CD4-positive, alpha-beta memory T cell (primary cell): ENCODE data around the gene ADCY5. TPM values are rescaled to one million over a fixed set of nuclear protein-coding genes. Genes with fewer than 3 reads are reported as not detected.

ENCODE experiments used
- CTCF ChIA-PET: fragments of 350-600 bp; sonication (Branson Sonifier 250); formaldehyde crosslinking; loops from one replicate; lab custom pipeline; 2021; ENCODE audit warnings: inconsistent platforms; ENCODE audit not compliant: partially characterized antibody; lab: Charles Lee
- POLR2A ChIA-PET: fragments of 350-600 bp; sonication (Branson Sonifier 250); formaldehyde crosslinking; loops from one replicate; lab custom pipeline; 2021; ENCODE audit not compliant: partially characterized antibody; lab: Charles Lee
- DNase-seq, 5 donors: peaks; one replicate each; pipeline versions ENCODE4 v3.0.0 to v3.0.0-alpha.2; 2020 to 2022; ENCODE audit warnings: mixed read lengths in 1 of 5
- H3K27ac ChIP-seq: one replicate; pipeline ENCODE4 v1.7.0; 2013; ENCODE audit warnings: low read depth, low read length
- H3K27me3 ChIP-seq: 2 replicates; pipeline ENCODE4 v1.7.0; 2013; ENCODE audit warnings: mild to moderate bottlenecking, low read length, moderate library complexity; ENCODE audit not compliant: insufficient read depth
- H3K36me3 ChIP-seq: 2 replicates; pipeline ENCODE4 v1.7.0; 2013; ENCODE audit warnings: mild to moderate bottlenecking, low read length, moderate library complexity; ENCODE audit not compliant: insufficient read depth
- H3K4me1 ChIP-seq: 2 replicates; pipeline ENCODE4 v1.7.0; 2013; ENCODE audit warnings: mild to moderate bottlenecking, low read length, moderate library complexity; ENCODE audit not compliant: insufficient read depth
- H3K4me3 ChIP-seq, 2 donors: one replicate each; pipeline ENCODE4 v1.7.0; 2013; ENCODE audit warnings: low read length in 2 of 2, mild to moderate bottlenecking in 1 of 2
- H3K9me3 ChIP-seq, 2 donors: one replicate each; pipeline ENCODE4 v1.7.0; 2013; ENCODE audit warnings: low read length in 2 of 2, control low read depth in 1 of 2; ENCODE audit not compliant: control insufficient read depth in 1 of 2
- H3K27ac Mint-ChIP-seq, 7 donors: one replicate each; pipeline ENCODE4 v1.8.0; 2020 to 2021; ENCODE audit warnings: mixed read lengths in 7 of 7, mild to moderate bottlenecking in 6 of 7, inconsistent platforms in 3 of 7, moderate library complexity in 3 of 7
- H3K27me3 Mint-ChIP-seq, 2 donors: one replicate each; pipeline ENCODE4 v1.8.0; 2020 to 2021; ENCODE audit warnings: mixed read lengths in 2 of 2
- H3K36me3 Mint-ChIP-seq, 2 donors: one replicate each; pipeline ENCODE4 v1.8.0; 2020 to 2021; ENCODE audit warnings: mixed read lengths in 2 of 2, inconsistent platforms in 1 of 2, mild to moderate bottlenecking in 1 of 2
- H3K4me1 Mint-ChIP-seq, 4 donors: one replicate each; pipeline ENCODE4 v1.8.0; 2020 to 2021; ENCODE audit warnings: mixed read lengths in 4 of 4, mild to moderate bottlenecking in 1 of 4
- H3K4me3 Mint-ChIP-seq, 8 donors: one replicate each; pipeline ENCODE4 v1.8.0; 2020 to 2021; ENCODE audit warnings: mixed read lengths in 8 of 8, mild to moderate bottlenecking in 7 of 8, moderate library complexity in 6 of 8, inconsistent platforms in 3 of 8
- H3K9me3 Mint-ChIP-seq, 8 donors: one replicate each; pipeline ENCODE4 v1.8.0; 2020 to 2021; ENCODE audit warnings: mixed read lengths in 8 of 8, mild to moderate bottlenecking in 5 of 8, inconsistent platforms in 3 of 8, moderate library complexity in 1 of 8
- intact Hi-C: fragments of 100-400 bp; cut with micrococcal nuclease; formaldehyde crosslinking; loops from one replicate; pipeline ENCODE4 v1.15.1; 2023
- polyA plus RNA-seq, 2 donors: library from polyadenylated mRNA; unstranded; fragments of 300-500 nt; fragmentation: Illumina TruSeq; gene quantifications; one replicate each; pipeline ENCODE4 v1.2.3, GENCODE V29; 2021
- total RNA-seq, 2 experiments: library from RNA; stranded (reverse); gene quantifications; one replicate each; pipeline ENCODE4 v1.2.3, GENCODE V29; 2021

The ADCY5 gene
- total and polyA plus RNA-seq, 4 experiments from 2014 or later, result 0.11 TPM; not detected in 3

GRCh38 chr3:123396171-123397049 lies 52.5 kb downstream of the ADCY5 start:
- Histone ChIP-seq H3K27me3 (no peaks in the 10 kb centered on the region), H3K27ac (no peak overlapping the region), H3K4me1 (no peaks in the 10 kb centered on the region), H3K36me3 (no peaks in the 10 kb centered on the region), H3K9me3 (no peaks in the 10 kb centered on the region), H3K4me3 (no peak overlapping the region)
- Mint-ChIP-seq H3K27ac (no peak overlapping the region), H3K9me3 (no peaks in the 10 kb centered on the region), H3K36me3 (no peaks in the 10 kb centered on the region), H3K27me3 (peaks cover 14 to 22% of the 10 kb centered on the region in 2 donors), H3K4me3 (no peak overlapping the region), H3K4me1 (no peaks in the 10 kb centered on the region)
- intact Hi-C loops, result no loop called here
- CTCF ChIA-PET, result no interaction called here
- no peak for DNase-seq
- POLR2A ChIA-PET, result no interaction called here

GRCh38 chr3:123395235-123395634 lies 53.7 kb downstream of the ADCY5 start:
- Mint-ChIP-seq H3K4me3 (no peak overlapping the region), H3K27ac (peak overlapping the region in 1 of 7 donors; percentile 12), H3K9me3 (no peaks in the 10 kb centered on the region), H3K4me1 (no peaks in the 10 kb centered on the region), H3K36me3 (no peaks in the 10 kb centered on the region), H3K27me3 (peaks cover 14 to 22% of the 10 kb centered on the region in 2 donors)
- no peaks in the 10 kb centered on the region for H3K36me3 ChIP-seq
- CTCF ChIA-PET, result no interaction called here
- no peak for DNase-seq
- H3K27ac ChIP-seq, result no peak overlapping the region
- no peaks in the 10 kb centered on the region for H3K4me1 ChIP-seq
- no peaks in the 10 kb centered on the region for H3K27me3 ChIP-seq
- intact Hi-C loops, result no loop called here
- no peaks in the 10 kb centered on the region for H3K9me3 ChIP-seq
- POLR2A ChIA-PET, result no interaction called here
- no peak overlapping the region for H3K4me3 ChIP-seq

GRCh38 chr3:123394391-123395020 lies 54.4 kb downstream of the ADCY5 start:
- H3K4me1 Mint-ChIP-seq, result no peaks in the 10 kb centered on the region
- no peak for DNase-seq
- intact Hi-C loops, result no loop called here
- no peaks in the 10 kb centered on the region for H3K9me3 Mint-ChIP-seq
- POLR2A ChIA-PET, result no interaction called here
- Histone ChIP-seq H3K27me3 (no peaks in the 10 kb centered on the region), H3K27ac (no peak overlapping the region), H3K4me1 (no peaks in the 10 kb centered on the region), H3K4me3 (no peak overlapping the region), H3K36me3 (no peaks in the 10 kb centered on the region), H3K9me3 (no peaks in the 10 kb centered on the region)
- no peak overlapping the region for H3K4me3 Mint-ChIP-seq
- H3K36me3 Mint-ChIP-seq, result no peaks in the 10 kb centered on the region
- CTCF ChIA-PET, result no interaction called here
- peaks cover 14 to 22% of the 10 kb centered on the region in 2 donors for H3K27me3 Mint-ChIP-seq
- no peak overlapping the region for H3K27ac Mint-ChIP-seq

- no peak overlapping the region for H3K27ac ChIP-seq
- H3K9me3 ChIP-seq, result no peaks in the 10 kb centered on the region
- H3K4me3 ChIP-seq, result no peak overlapping the region
- POLR2A ChIA-PET, result no interaction called here
- H3K36me3 ChIP-seq, result no peaks in the 10 kb centered on the region
- H3K4me1 ChIP-seq, result no peaks in the 10 kb centered on the region
- no peak overlapping the region for H3K4me3 Mint-ChIP-seq
- intact Hi-C loops, result no loop called here
- H3K27me3 Mint-ChIP-seq, result peaks cover 11 to 30% of the 10 kb centered on the region in 2 donors
- H3K36me3 Mint-ChIP-seq, result no peaks in the 10 kb centered on the region
- H3K9me3 Mint-ChIP-seq, result no peaks in the 10 kb centered on the region
- no peaks in the 10 kb centered on the region for H3K27me3 ChIP-seq
- CTCF ChIA-PET, result no interaction called here
- DNase-seq, result no peak
- no peak overlapping the region for H3K27ac Mint-ChIP-seq
- no peaks in the 10 kb centered on the region for H3K4me1 Mint-ChIP-seq
These were observed 55.8 kb downstream of the ADCY5 start for GRCh38 chr3:123392871-123393620.

GRCh38 chr3:123392368-123392767 lies 56.5 kb downstream of the ADCY5 start:
- H3K4me1 Mint-ChIP-seq, result no peaks in the 10 kb centered on the region
- no peaks in the 10 kb centered on the region for H3K36me3 ChIP-seq
- no peaks in the 10 kb centered on the region for H3K27me3 ChIP-seq
- H3K27me3 Mint-ChIP-seq, result peaks cover 12 to 36% of the 10 kb centered on the region in 2 donors
- no peak overlapping the region for H3K27ac ChIP-seq
- H3K9me3 Mint-ChIP-seq, result no peaks in the 10 kb centered on the region
- POLR2A ChIA-PET, result no interaction called here
- no peak overlapping the region for H3K4me3 Mint-ChIP-seq
- no peak for DNase-seq
- no peaks in the 10 kb centered on the region for H3K4me1 ChIP-seq
- intact Hi-C loops, result no loop called here
- no peaks in the 10 kb centered on the region for H3K9me3 ChIP-seq
- H3K27ac Mint-ChIP-seq, result no peak overlapping the region
- H3K4me3 ChIP-seq, result no peak overlapping the region
- CTCF ChIA-PET, result no interaction called here
- H3K36me3 Mint-ChIP-seq, result no peaks in the 10 kb centered on the region

- no peak for DNase-seq
- Histone ChIP-seq H3K27ac (no peak overlapping the region), H3K4me3 (no peak overlapping the region), H3K9me3 (no peaks in the 10 kb centered on the region), H3K27me3 (no peaks in the 10 kb centered on the region), H3K4me1 (no peaks in the 10 kb centered on the region), H3K36me3 (no peaks in the 10 kb centered on the region)
- intact Hi-C loops, result no loop called here
- H3K9me3 Mint-ChIP-seq, result no peaks in the 10 kb centered on the region
- no peaks in the 10 kb centered on the region for H3K36me3 Mint-ChIP-seq
- H3K27me3 Mint-ChIP-seq, result peaks cover 16 to 37% of the 10 kb centered on the region in 2 donors
- H3K27ac Mint-ChIP-seq, result no peak overlapping the region
- no peak overlapping the region for H3K4me3 Mint-ChIP-seq
- H3K4me1 Mint-ChIP-seq, result no peaks in the 10 kb centered on the region
- ChIA-PET CTCF (interaction anchor here (1.3 kb wide), 1 partner anchor 61 kb away, joined by 3 read pairs; no protein-coding TSS in a partner anchor), POLR2A (no interaction called here)
These were observed 57.9 kb downstream of the ADCY5 start for GRCh38 chr3:123390865-123391600.

GRCh38 chr3:123389628-123389918 lies 59.3 kb downstream of the ADCY5 start:
- Mint-ChIP-seq H3K9me3 (no peaks in the 10 kb centered on the region), H3K4me1 (no peaks in the 10 kb centered on the region), H3K27me3 (peaks cover 11 to 33% of the 10 kb centered on the region in 2 donors), H3K27ac (no peak overlapping the region), H3K36me3 (no peaks in the 10 kb centered on the region), H3K4me3 (no peak overlapping the region)
- no peaks in the 10 kb centered on the region for H3K27me3 ChIP-seq
- no peak overlapping the region for H3K4me3 ChIP-seq
- ChIA-PET POLR2A (interaction anchor here (1.0 kb wide), 1 partner anchor 12 kb away, joined by 3 read pairs; no protein-coding TSS in a partner anchor), CTCF (no interaction called here)
- H3K4me1 ChIP-seq, result no peaks in the 10 kb centered on the region
- no peak overlapping the region for H3K27ac ChIP-seq
- no peaks in the 10 kb centered on the region for H3K9me3 ChIP-seq
- intact Hi-C loops, result no loop called here
- DNase-seq, result no peak
- H3K36me3 ChIP-seq, result no peaks in the 10 kb centered on the region
